ENCODE results near the gene CLIC3.

CLIC3 gene

GRCh38 chr9:137021979-137022661, 25.8 kb upstream of the CLIC3 start:
- H3K4me3 ChIP-seq (ENCODE audit: control insufficient read depth, low read depth, low read length), result no peak overlapping the region
- DNase-seq (ENCODE audit: low read depth), result no peak
- TF ChIP-seq, protein P1, sequence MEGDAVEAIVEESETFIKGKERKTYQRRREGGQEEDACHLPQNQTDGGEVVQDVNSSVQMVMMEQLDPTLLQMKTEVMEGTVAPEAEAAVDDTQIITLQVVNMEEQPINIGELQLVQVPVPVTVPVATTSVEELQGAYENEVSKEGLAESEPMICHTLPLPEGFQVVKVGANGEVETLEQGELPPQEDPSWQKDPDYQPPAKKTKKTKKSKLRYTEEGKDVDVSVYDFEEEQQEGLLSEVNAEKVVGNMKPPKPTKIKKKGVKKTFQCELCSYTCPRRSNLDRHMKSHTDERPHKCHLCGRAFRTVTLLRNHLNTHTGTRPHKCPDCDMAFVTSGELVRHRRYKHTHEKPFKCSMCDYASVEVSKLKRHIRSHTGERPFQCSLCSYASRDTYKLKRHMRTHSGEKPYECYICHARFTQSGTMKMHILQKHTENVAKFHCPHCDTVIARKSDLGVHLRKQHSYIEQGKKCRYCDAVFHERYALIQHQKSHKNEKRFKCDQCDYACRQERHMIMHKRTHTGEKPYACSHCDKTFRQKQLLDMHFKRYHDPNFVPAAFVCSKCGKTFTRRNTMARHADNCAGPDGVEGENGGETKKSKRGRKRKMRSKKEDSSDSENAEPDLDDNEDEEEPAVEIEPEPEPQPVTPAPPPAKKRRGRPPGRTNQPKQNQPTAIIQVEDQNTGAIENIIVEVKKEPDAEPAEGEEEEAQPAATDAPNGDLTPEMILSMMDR (IDR thresholded peaks at IDR 0.05; ENCODE audit: control insufficient read depth, insufficient read depth, low read depth, low read length, missing control alignments), result no peak

- no peak for DNase-seq (ENCODE audit: low read depth)
- TF ChIP-seq, protein P1 (IDR thresholded peaks at IDR 0.05; ENCODE audit: control insufficient read depth, insufficient read depth, low read depth, low read length, missing control alignments), result no peak
- no peak overlapping the region for H3K4me3 ChIP-seq (ENCODE audit: control insufficient read depth, low read depth, low read length)
Measured at GRCh38 chr9:137021568-137021978, 25.2 kb upstream of the CLIC3 start.

DNA sequence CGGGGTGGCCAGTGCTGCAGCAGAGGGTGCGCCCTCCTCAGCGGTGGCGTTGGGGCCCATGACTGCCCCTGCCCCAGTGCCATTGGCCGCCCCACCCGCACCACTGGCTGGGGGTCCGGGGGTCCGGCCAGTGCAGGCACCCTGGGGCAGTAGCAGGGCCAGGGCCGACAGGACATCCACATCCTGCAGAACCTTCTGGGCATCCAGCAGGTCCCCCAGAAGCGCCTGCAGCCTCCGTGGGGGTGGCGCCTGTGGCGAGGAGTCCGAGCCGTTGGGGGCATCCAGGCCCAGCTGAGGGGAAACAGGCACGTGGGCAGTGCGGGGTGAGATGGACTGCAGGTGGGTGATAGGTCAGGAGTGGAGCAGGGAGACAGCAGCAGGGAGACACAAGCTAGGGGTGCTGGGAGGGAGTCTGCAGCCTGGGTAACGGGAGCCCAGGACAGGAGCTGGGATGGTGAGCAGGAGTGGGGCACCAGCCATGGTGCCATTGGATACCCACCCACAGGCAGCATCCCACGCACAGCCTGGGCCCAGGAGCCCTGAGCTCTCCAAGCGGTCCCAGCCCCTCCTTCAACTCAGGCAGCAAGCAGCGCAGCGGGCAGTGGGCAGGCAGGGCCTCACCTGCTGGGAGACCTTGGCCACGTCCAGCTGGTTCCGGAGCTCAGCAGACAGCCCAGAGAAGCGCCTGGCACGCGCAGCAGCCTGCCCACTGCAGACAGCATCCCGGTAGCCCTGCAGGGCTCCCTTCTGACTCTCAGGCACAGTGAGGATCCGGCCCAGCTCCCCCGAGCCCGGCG, 24.6 kb upstream of the CLIC3 start:
- DNase-seq (ENCODE audit: low read depth), result no peak
- no peak overlapping the region for H3K4me3 ChIP-seq (ENCODE audit: control insufficient read depth, low read depth, low read length)
- TF ChIP-seq, protein P1 (IDR thresholded peaks at IDR 0.05; ENCODE audit: control insufficient read depth, insufficient read depth, low read depth, low read length, missing control alignments), result no peak

- no peak for DNase-seq (ENCODE audit: low read depth)
- TF ChIP-seq, protein P1 (IDR thresholded peaks at IDR 0.05; ENCODE audit: control insufficient read depth, insufficient read depth, low read depth, low read length, missing control alignments), result no peak
- no peak overlapping the region for H3K4me3 ChIP-seq (ENCODE audit: control insufficient read depth, low read depth, low read length)
Measured at GRCh38 chr9:137019891-137020683, 23.7 kb upstream of the CLIC3 start.

DNA sequence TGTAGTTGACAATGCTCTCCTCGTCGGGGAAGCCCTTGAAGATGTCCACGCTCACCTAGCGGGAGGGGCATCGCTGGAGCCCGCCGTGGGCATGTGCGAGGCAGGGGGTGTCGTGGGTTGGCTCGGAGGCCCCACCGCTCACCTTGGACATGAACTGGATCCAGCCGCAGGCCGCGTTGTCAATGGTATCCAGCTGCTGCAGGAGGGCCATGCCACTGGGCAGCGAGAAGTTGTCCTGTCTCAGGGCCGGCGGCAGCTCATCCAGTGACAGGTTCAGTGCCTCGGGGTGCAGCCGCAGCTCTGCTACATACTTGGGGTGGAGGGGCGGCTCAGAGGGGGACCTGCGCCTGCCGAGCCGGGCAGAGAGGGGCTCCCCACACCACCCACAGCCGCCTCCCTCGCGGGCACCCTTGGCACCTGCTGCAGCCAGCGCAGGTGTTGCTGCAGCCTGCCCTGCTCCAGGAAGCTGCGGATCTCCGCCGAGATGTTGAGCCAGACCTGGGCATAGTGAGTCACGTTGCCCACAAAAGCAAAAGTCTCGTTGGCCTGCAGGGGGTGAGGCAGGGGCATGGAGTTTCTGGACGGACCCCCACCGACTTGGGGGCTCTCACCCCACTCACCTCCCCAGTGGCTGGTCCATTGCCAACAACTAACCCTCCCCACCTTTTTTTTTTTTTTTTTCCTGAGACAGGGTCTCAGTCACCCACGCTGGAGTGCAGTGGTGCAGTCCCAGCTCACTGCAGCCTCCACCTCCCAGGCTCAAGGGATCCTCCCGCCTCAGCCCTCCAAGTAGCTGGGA, 22.6 kb upstream of the CLIC3 start:
- TF ChIP-seq, protein P1 (IDR thresholded peaks at IDR 0.05; ENCODE audit: control insufficient read depth, insufficient read depth, low read depth, low read length, missing control alignments), result no peak
- no peak overlapping the region for H3K4me3 ChIP-seq (ENCODE audit: control insufficient read depth, low read depth, low read length)
- DNase-seq (ENCODE audit: low read depth), result no peak

All from AG09309 (cell line).